Osteoblast (primary cell): ENCODE results near the gene DNAH11. TPM values are rescaled to one million over a fixed set of nuclear protein-coding genes. Genes with fewer than 3 reads are reported as not detected.
A peak's percentile ranks its signal among the peaks of the same experiment; 100 is the strongest.

Experiments
- DNase-seq: peaks from one replicate; pipeline ENCODE4 v3.0.0; 2011; ENCODE audit warnings: low spot score, mixed read lengths; ENCODE audit not compliant: insufficient read length; ENCODE audit errors: missing footprints
- H2AFZ ChIP-seq: 2 replicates; pipeline ENCODE4 v1.6.0; 2011; ENCODE audit warnings: mild to moderate bottlenecking, low read length
- H3K27ac ChIP-seq: 2 replicates; pipeline ENCODE4 v1.5.1; 2011; ENCODE audit warnings: mild to moderate bottlenecking, low read depth, low read length, moderate library complexity
- H3K27me3 ChIP-seq: 2 replicates; pipeline ENCODE4 v1.6.0; 2012; ENCODE audit warnings: mild to moderate bottlenecking, control low read depth, inconsistent platforms, low read length, moderate library complexity; ENCODE audit not compliant: insufficient read depth
- H3K36me3 ChIP-seq: 2 replicates; pipeline ENCODE4 v1.5.1; 2011; ENCODE audit warnings: mild to moderate bottlenecking, low read length, control low read depth, moderate library complexity; ENCODE audit not compliant: insufficient read depth
- H3K4me1 ChIP-seq: 2 replicates; pipeline ENCODE4 v1.5.1; 2011; ENCODE audit warnings: mild to moderate bottlenecking, low read length, control low read depth, moderate library complexity; ENCODE audit not compliant: insufficient read depth
- H3K4me2 ChIP-seq: 2 replicates; pipeline ENCODE4 v1.6.0; 2011; ENCODE audit warnings: mild to moderate bottlenecking, low read length; ENCODE audit not compliant: insufficient read depth
- H3K4me3 ChIP-seq: fragments of 200-600 bp; sonication (generic); 3 replicates; pipeline ENCODE4 v1.5.1; 2012; ENCODE audit warnings: mild to moderate bottlenecking, low read length, inconsistent platforms; ENCODE audit not compliant: insufficient read depth
- H3K79me2 ChIP-seq: 2 replicates; pipeline ENCODE4 v1.6.0; 2012; ENCODE audit warnings: mild to moderate bottlenecking, low read length, control low read depth, inconsistent platforms; ENCODE audit not compliant: insufficient read depth
- H3K9me3 ChIP-seq: 2 replicates; pipeline ENCODE4 v1.5.1; 2011; ENCODE audit warnings: low read depth, low read length, control low read depth
- H4K20me1 ChIP-seq: 2 replicates; pipeline ENCODE4 v1.6.0; 2012; ENCODE audit warnings: mild to moderate bottlenecking, low read length, control low read depth; ENCODE audit not compliant: insufficient read depth
- total RNA-seq: library from RNA; depleted of rRNA; stranded (reverse); fragments of >200 nt; gene quantifications from 2 replicates; pipeline ENCODE4 v1.2.3, GENCODE V29; 2012
- TF ChIP-seq, protein P1 (sequence below): IDR thresholded peaks from 2 replicates; pipeline ENCODE4 v1.5.1; 2011; ENCODE audit warnings: mild to moderate bottlenecking, low read depth, low read length, moderate library complexity; ENCODE audit errors: extremely low read depth

The DNAH11 gene
- total RNA-seq, 1 donor: 1.1 TPM

- H3K27ac ChIP-seq: no peak overlapping the region
- H3K79me2 ChIP-seq: peaks cover 53% of the 10 kb centered on the region
- H3K36me3 ChIP-seq: no peaks in the 10 kb centered on the region
- TF ChIP-seq, protein P1, sequence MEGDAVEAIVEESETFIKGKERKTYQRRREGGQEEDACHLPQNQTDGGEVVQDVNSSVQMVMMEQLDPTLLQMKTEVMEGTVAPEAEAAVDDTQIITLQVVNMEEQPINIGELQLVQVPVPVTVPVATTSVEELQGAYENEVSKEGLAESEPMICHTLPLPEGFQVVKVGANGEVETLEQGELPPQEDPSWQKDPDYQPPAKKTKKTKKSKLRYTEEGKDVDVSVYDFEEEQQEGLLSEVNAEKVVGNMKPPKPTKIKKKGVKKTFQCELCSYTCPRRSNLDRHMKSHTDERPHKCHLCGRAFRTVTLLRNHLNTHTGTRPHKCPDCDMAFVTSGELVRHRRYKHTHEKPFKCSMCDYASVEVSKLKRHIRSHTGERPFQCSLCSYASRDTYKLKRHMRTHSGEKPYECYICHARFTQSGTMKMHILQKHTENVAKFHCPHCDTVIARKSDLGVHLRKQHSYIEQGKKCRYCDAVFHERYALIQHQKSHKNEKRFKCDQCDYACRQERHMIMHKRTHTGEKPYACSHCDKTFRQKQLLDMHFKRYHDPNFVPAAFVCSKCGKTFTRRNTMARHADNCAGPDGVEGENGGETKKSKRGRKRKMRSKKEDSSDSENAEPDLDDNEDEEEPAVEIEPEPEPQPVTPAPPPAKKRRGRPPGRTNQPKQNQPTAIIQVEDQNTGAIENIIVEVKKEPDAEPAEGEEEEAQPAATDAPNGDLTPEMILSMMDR: no peak
- H3K9me3 ChIP-seq: no peaks in the 10 kb centered on the region
- H2AFZ ChIP-seq: no peak overlapping the region
- DNase-seq: peak; percentile 73
- H3K4me2 ChIP-seq: peak overlapping the region; percentile 10
- H3K4me1 ChIP-seq: peaks cover 27% of the 10 kb centered on the region
- no peaks in the 10 kb centered on the region for H4K20me1 ChIP-seq
- no peak overlapping the region for H3K4me3 ChIP-seq
- H3K27me3 ChIP-seq: no peaks in the 10 kb centered on the region
These were observed 398.8 kb downstream of the DNAH11 start for GRCh38 chr7:21941611-21942141.

DNA sequence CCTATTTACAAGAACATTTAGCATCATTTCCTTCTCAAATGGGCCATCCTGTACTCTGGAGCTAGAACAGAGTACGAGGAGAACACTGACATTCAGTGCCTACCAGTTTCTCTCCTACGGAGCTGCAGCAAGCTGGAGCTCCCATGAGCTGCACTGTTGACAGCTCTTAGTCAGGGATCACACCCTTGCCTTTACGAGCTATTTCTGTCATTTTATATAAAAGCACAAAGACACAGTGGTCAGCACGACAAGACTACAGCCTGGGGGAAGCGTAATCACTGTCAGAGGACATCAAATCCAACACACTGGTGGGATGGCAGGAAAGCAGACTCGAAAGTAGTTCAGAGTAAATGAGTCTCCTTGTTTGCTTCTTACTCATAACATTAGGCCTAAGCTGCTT is 400.1 kb downstream of the DNAH11 start:
- no peaks in the 10 kb centered on the region for H3K36me3 ChIP-seq
- peaks cover 27% of the 10 kb centered on the region for H3K4me1 ChIP-seq
- TF ChIP-seq, protein P1: no peak
- H3K79me2 ChIP-seq: peaks cover 47% of the 10 kb centered on the region
- no peaks in the 10 kb centered on the region for H3K9me3 ChIP-seq
- H4K20me1 ChIP-seq: no peaks in the 10 kb centered on the region
- no peaks in the 10 kb centered on the region for H3K27me3 ChIP-seq
- H3K4me3 ChIP-seq: no peak overlapping the region
- peak; percentile 55 for DNase-seq
- H2AFZ ChIP-seq: no peak overlapping the region
- H3K4me2 ChIP-seq: no peak overlapping the region
- no peak overlapping the region for H3K27ac ChIP-seq

GRCh38 chr7:21943436-21943835 is 400.6 kb downstream of the DNAH11 start:
- Histone ChIP-seq H3K9me3 (no peaks in the 10 kb centered on the region), H3K27me3 (no peaks in the 10 kb centered on the region), H3K79me2 (peaks cover 43% of the 10 kb centered on the region), H3K4me2 (peak overlapping the region; percentile 95), H4K20me1 (no peaks in the 10 kb centered on the region), H3K36me3 (no peaks in the 10 kb centered on the region), H3K4me1 (peaks cover 27% of the 10 kb centered on the region), H2AFZ (no peak overlapping the region), H3K4me3 (no peak overlapping the region), H3K27ac (no peak overlapping the region)
- TF ChIP-seq, protein P1: no peak
- DNase-seq: no peak

- no peaks in the 10 kb centered on the region for H3K36me3 ChIP-seq
- peak; percentile 74 for DNase-seq
- peaks cover 30% of the 10 kb centered on the region for H3K79me2 ChIP-seq
- TF ChIP-seq, protein P1: no peak
- no peaks in the 10 kb centered on the region for H3K9me3 ChIP-seq
- H3K4me3 ChIP-seq: peak overlapping the region; percentile 84
- peaks cover 18% of the 10 kb centered on the region for H3K4me1 ChIP-seq
- peak overlapping the region; percentile 71 for H3K27ac ChIP-seq
- H3K4me2 ChIP-seq: peak overlapping the region; percentile 95
- no peaks in the 10 kb centered on the region for H3K27me3 ChIP-seq
- H4K20me1 ChIP-seq: no peaks in the 10 kb centered on the region
- H2AFZ ChIP-seq: peak overlapping the region; percentile 96
These were observed 402.0 kb downstream of the DNAH11 start for GRCh38 chr7:21944616-21945453.
